ENCODE data around the gene BRWD1. TPM values are rescaled to one million over a fixed set of nuclear protein-coding genes. Genes with fewer than 3 reads are reported as not detected.

BRWD1 gene
- total and polyA plus RNA-seq, 12 donors: 11.1 to 81.1 (median 37.6) TPM

DNA sequence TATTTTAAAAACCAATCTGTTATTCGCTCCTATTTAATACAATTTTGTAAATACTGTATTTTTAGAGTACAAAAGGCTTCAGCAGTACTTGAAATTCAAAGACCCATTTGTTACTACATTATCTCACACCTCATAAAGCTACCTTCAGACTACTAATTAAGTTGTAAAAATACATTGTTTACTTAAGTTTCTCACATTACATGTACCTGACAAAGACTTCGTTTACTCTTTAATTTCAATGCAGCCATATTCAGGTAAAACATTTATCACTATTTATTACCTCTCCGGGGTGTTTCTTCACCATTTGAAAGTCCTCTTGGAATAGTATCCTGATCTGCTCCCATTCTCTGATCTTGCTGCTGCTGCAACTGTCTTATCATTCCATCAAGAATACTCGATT is 55.2 kb downstream of the BRWD1 start:
- H3K9me3 ChIP-seq (replicated peaks in 1 of 3): no peaks in the 10 kb centered on the region
- H3K27me3 ChIP-seq: no peaks in the 10 kb centered on the region
- TF ChIP-seq, protein P1, sequence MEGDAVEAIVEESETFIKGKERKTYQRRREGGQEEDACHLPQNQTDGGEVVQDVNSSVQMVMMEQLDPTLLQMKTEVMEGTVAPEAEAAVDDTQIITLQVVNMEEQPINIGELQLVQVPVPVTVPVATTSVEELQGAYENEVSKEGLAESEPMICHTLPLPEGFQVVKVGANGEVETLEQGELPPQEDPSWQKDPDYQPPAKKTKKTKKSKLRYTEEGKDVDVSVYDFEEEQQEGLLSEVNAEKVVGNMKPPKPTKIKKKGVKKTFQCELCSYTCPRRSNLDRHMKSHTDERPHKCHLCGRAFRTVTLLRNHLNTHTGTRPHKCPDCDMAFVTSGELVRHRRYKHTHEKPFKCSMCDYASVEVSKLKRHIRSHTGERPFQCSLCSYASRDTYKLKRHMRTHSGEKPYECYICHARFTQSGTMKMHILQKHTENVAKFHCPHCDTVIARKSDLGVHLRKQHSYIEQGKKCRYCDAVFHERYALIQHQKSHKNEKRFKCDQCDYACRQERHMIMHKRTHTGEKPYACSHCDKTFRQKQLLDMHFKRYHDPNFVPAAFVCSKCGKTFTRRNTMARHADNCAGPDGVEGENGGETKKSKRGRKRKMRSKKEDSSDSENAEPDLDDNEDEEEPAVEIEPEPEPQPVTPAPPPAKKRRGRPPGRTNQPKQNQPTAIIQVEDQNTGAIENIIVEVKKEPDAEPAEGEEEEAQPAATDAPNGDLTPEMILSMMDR (IDR thresholded peaks at IDR 0.05): no peak
- TF ChIP-seq POLR2A (IDR thresholded peaks at IDR 0.05): no peak
- no peak overlapping the region for H3K27ac ChIP-seq
- H3K36me3 ChIP-seq (replicated peaks in 1 of 2): peaks cover 0 to 67% of the 10 kb centered on the region in 2 donors
- DNase-seq: no peak
- intact Hi-C loops (cut with DNase I): no loop called here
- no peak overlapping the region for H3K4me3 ChIP-seq
- no peaks in the 10 kb centered on the region for H3K4me1 ChIP-seq (replicated peaks in 1 of 2)
- WGBS, 4 donors: 85 to 92% (median 86%) methylated on average over 4 of the region's 4 CpGs

DNA sequence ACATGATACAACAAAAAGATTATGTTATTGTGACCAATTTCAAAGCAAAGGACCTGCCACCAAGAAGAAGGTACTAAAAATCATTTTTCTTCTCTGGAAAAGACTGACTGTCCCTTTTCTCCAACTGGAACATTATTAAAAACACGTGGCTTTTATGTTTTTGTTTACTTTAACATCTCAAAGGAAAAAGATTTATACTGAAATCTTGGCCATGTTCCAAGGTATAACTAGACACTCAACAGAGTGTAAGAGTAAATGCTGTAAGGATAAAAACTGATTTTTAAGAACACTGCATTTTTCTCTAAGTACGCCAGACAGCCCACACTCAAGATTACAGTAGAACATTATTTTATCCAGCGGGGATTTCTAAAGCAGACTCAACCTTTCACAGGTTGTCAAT is 62.1 kb downstream of the BRWD1 start:
- no peak overlapping the region for H3K4me3 ChIP-seq
- 50 to 64% (median 56%) methylated on average over 3 of the region's 3 CpGs for WGBS, 4 donors
- no peaks in the 10 kb centered on the region for H3K27me3 ChIP-seq
- H3K27ac ChIP-seq: no peak overlapping the region
- DNase-seq: no peak
- TF ChIP-seq, protein P1 (IDR thresholded peaks at IDR 0.05): no peak
- TF ChIP-seq POLR2A (IDR thresholded peaks at IDR 0.05): no peak
- no peaks in the 10 kb centered on the region for H3K9me3 ChIP-seq (replicated peaks in 1 of 3)
- H3K36me3 ChIP-seq (replicated peaks in 1 of 2): peaks cover 0 to 40% of the 10 kb centered on the region in 2 donors
- peaks cover 5 to 19% of the 10 kb centered on the region in 2 donors for H3K4me1 ChIP-seq (replicated peaks in 1 of 2)
- intact Hi-C loops (cut with DNase I): no loop called here

DNA sequence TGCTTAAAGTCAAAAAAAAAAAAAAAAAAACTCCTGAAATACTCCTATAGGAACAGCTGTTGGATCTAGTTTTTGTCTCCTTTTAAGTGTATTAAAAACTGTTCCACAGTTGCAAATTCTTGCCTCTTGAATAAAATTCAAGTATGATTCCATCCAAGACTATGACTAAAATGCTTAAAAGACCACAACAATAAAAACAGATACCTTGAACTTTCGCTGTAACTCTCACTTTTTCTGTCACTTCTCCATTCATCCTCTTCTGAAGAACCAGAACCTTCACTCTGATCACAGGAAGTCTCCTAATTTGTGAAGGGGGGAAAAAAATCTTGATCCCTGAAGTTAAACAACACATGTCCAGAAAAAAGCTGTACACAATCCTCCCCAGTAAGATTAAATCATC is 75.2 kb downstream of the BRWD1 start:
- DNase-seq: no peak
- 34 to 72% (median 63%) methylated on average over 1 of the region's 1 CpG for WGBS, 4 donors
- H3K36me3 ChIP-seq (replicated peaks in 1 of 2): peaks cover 0 to 20% of the 10 kb centered on the region in 2 donors
- H3K27ac ChIP-seq: no peak overlapping the region
- no peak overlapping the region for H3K4me3 ChIP-seq
- H3K9me3 ChIP-seq (replicated peaks in 1 of 3): no peaks in the 10 kb centered on the region
- intact Hi-C loops (cut with DNase I): no loop called here
- peaks cover 0 to 19% of the 10 kb centered on the region in 2 donors for H3K4me1 ChIP-seq (replicated peaks in 1 of 2)
- TF ChIP-seq, protein P1 (IDR thresholded peaks at IDR 0.05): no peak
- no peak for TF ChIP-seq POLR2A (IDR thresholded peaks at IDR 0.05)
- H3K27me3 ChIP-seq: no peaks in the 10 kb centered on the region

DNA sequence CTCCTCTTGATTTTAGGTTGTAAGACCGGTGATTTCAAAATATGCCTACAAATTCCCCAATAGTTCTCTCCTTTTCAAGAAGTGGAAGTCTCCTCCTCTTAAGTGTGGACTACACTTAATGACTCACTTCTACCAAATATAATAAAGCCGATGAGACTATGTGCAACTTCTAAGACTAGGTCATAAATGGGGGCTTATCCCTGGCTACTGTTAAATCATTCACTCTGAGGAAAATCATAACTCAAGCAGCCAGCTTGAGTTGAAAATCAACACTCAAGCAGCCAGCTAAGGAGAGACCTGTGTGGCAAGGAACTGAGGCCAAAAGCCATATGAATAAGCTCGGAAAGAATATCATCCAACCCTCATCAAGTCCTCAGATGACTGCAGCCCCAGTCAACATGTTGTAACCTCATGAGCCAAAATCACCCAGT is 80.6 kb downstream of the BRWD1 start:
- TF ChIP-seq POLR2A (IDR thresholded peaks at IDR 0.05): no peak
- TF ChIP-seq, protein P1 (IDR thresholded peaks at IDR 0.05): no peak
- no peaks in the 10 kb centered on the region for H3K9me3 ChIP-seq (replicated peaks in 1 of 3)
- H3K27ac ChIP-seq: no peak overlapping the region
- H3K36me3 ChIP-seq (replicated peaks in 1 of 2): peaks cover 0 to 51% of the 10 kb centered on the region in 2 donors
- H3K4me1 ChIP-seq (replicated peaks in 1 of 2): no peaks in the 10 kb centered on the region
- DNase-seq: no peak
- intact Hi-C loops (cut with DNase I): no loop called here
- WGBS, 4 donors: 92 to 94% (median 93%) methylated on average over 3 of the region's 3 CpGs
- no peaks in the 10 kb centered on the region for H3K27me3 ChIP-seq
- H3K4me3 ChIP-seq: no peak overlapping the region
